ENCODE results near the gene TET2.

TET2 gene

DNA sequence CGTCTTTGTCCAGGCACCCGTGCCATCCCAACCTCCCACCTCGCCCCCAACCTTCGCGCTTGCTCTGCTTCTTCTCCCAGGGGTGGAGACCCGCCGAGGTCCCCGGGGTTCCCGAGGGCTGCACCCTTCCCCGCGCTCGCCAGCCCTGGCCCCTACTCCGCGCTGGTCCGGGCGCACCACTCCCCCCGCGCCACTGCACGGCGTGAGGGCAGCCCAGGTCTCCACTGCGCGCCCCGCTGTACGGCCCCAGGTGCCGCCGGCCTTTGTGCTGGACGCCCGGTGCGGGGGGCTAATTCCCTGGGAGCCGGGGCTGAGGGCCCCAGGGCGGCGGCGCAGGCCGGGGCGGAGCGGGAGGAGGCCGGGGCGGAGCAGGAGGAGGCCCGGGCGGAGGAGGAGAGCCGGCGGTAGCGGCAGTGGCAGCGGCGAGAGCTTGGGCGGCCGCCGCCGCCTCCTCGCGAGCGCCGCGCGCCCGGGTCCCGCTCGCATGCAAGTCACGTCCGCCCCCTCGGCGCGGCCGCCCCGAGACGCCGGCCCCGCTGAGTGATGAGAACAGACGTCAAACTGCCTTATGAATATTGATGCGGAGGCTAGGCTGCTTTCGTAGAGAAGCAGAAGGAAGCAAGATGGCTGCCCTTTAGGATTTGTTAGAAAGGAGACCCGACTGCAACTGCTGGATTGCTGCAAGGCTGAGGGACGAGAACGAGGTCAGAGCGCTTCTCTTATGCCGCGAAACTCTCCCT lies at the start of gene TET2:
TSS of gene TET2 (plus strand) at position 601 of the 740 bp plus-strand sequence. CDS start 87,067 bp downstream, outside the sequence.
- peak; percentile 69 for DNase-seq (ENCODE audit: low spot score)

DNA sequence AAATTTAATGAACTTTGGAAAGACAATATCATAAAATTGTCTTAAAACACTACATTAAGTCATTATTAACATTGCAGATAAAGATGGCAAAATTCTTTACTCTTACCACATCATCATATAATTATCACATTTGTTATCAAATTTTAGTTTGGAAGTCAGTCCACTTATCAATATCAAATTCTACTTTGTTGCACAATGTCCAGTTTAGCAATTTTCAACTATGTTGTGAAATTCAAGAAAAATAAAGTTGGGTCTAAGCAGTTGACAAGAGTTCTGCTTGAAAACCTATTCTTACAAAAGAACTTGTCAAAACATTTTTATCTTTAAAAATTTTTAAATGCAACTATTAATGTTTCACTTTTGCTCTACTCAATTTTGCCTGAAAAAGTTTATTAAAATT lies 44.7 kb upstream of the TET2 start:
- DNase-seq (ENCODE audit: low spot score), result no peak

DNA sequence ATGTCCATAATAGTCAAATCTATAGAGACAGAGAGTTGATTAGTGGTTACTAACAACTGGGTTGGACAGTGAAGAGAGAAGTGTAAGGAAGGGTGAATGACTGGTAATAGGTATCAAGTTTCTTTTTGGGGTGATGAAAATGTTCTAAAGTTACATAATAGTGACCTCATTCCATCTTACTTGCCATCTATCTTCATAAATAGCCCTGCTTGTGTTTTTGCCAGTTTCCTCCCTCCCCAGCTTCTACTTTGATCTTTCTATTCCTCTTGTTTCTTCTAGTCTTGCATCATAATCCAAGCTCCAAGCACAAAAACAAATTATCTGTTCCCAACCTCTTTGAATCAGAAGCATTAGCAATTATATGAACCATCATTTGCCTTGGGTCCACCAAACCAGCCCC lies 40.2 kb upstream of the TET2 start:
- no peak for DNase-seq (ENCODE audit: low spot score)

DNA sequence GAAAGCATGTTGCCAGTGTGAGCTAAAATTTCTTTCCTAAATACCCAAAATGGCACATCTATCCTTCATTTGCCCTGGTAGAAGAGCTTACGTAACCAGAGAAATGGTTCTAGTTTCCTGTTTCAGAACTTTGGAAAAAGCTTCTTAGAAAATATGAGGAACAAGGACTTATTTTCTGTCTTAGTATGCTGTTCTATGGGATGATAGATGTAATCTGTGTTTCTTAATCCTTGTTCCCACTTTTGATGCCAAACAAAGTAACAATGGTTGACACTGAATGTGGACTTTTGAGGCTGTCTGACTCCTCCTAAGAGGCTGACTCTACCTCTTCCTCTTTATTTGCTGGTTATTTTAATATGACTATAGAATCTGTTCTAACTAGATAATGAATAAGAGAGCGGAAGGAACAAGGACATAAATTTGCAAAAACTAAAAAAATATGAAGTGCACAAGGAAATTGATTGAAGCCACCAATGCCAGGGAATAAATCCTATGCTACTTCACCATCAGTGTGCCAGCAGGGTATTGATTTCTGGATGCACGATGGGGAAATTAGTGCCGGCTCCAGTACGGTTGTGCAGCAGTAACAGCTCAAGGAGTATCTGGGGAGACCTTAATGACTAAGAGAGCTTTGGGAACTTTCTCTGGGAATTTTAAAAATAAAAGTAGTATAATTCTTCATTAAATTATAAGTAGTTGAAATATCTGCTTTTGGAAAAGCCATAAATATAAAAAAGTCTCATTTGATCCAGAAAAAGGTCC lies 39.4 kb upstream of the TET2 start:
- DNase-seq (ENCODE audit: low spot score), result no peak

DNA sequence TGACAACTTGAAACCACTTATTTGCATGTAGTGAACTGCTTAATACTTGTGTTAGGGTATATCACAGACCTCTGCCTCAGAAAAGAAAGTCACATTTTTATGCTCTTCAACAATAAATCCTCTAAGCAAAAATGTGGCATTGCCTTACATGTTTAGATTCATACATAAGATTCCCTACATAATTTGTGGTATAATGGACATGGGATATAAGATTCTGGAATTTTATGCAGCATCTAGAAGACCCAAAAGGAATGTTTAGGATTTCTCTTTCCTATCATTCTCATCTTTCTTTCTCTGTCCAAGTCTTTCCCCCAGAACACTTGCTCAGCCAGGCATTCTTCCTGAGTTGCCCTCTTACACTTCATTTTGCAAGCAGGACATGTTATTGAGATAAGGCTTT lies 37.7 kb upstream of the TET2 start:
- no peak for DNase-seq (ENCODE audit: low spot score)

DNA sequence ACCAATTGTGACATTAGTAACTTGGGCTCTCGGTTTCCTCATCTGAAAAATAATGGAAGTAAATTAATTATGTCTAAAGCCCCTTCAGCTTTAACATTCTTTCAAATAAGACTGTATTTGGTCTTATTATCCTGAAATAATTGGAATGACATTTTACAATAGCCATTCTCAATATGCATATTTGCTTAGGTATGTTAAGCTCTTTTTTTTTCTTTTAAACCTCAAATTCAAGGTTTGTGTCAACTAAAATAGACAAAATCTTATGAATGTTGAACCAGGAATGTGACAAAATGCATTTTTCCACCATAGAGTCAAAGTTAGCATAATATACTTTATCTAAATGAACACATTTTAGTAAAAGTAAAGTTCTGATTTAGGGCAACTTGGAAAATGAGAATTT lies 34.4 kb upstream of the TET2 start:
- no peak for DNase-seq (ENCODE audit: low spot score)

DNA sequence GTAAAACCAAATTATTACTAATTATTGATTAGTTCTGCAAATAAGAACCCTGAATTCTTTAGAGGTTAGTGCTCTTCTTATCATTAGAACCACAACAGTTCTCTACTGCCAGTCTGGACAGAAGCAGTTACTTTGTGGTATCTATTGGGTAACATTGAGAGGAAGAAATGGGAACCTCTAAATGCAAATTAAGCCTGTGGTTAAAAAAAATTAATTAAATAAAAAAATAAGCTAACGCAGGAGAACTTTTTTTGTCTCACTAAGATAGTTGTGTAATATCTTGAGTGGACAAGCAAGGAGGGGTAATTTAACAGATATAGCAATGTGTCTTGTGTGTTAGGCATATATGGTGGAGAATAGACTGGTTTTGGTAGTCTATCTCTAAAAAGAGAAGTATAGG lies 32.9 kb upstream of the TET2 start:
- DNase-seq (ENCODE audit: low spot score), result no peak

DNA sequence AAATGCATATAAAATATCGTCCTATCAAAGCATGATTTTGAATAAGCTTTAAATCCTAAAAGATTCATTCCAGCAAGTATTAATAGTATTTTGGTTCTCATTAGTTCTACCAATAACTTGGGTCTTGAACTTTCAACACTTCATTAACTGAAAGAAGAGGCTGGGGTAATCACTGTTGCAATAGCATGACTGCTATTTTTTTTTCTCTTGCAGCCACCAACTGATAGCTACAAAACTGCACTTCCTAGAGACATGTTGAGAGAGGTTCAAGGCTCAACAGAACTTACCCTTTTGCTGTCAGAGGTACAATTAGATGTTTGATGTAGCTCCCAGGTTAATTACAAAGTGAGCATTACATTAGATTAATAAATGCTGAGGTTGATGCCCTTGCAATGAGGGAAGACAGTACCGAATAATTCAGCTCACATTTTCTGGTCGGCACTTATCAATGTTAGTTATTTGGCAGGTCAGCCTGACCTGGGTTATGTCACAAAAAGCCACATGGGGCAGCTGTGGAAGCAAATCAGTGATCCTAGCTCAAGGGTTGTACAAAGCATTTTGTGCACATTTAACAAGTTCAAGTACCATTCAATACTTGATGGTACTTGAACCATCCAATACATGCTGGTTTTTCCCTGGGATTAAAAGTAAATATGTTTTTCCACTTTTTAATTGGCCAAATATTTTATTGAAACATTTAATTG lies 29.9 kb upstream of the TET2 start:
- DNase-seq (ENCODE audit: low spot score), result no peak

DNA sequence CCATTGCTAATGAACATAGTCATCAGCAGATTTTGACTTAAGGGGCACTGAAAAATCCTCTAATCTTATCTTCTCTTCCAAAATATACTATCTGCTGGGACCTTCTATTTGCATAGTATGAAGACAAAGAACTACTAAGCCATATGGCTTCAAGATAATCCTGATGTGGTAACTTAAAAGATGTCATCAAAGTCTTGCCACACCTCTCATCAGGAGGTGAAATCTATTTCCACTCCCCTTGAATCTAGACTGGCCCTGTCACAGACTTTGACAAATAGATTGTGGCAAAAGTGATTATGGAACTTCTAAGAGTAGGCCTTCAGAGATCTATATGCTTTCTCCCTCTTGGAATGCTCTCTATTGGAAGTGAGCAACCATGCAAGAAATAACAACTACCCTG lies 27.3 kb upstream of the TET2 start:
- DNase-seq (ENCODE audit: low spot score), result no peak

DNA sequence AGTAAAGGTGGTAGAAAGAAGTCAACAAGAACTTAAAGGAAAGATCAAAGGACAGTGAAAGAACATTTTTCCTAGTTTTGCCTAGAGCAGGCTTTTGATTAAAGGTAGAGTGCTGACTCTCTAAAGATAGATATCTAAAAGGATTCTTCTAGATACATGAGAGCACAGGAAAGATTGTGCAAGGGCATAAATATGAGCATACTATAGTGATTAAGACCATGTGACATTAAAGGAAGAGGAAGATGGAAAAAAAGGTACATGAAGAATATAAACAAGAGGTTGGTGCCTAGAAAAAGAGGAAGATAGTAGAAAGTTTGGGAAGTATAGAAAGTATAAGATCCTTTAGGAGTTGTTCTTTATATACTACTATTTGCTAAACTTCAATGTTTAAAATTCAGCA lies 26.1 kb upstream of the TET2 start:
- DNase-seq (ENCODE audit: low spot score), result no peak

DNA sequence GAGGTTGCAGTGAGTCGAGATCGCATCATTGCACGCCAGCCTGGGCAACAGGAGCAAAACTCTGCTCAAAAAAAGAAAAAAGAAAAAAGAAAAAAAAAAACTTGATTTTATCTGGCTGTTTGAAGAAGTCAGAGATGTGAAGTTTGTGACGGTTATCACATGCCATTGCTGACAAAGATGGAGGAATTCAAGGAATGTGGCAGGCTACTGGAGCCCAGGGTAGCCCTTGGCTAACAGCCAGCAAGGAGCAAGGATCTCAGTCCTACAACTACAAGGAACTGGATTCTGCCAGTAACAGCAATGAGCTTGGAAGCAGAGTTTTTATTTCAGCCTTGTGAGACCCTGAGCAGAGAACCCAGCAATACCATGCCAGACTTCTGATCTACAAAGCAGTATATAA lies 24.3 kb upstream of the TET2 start:
- DNase-seq (ENCODE audit: low spot score), result no peak

DNA sequence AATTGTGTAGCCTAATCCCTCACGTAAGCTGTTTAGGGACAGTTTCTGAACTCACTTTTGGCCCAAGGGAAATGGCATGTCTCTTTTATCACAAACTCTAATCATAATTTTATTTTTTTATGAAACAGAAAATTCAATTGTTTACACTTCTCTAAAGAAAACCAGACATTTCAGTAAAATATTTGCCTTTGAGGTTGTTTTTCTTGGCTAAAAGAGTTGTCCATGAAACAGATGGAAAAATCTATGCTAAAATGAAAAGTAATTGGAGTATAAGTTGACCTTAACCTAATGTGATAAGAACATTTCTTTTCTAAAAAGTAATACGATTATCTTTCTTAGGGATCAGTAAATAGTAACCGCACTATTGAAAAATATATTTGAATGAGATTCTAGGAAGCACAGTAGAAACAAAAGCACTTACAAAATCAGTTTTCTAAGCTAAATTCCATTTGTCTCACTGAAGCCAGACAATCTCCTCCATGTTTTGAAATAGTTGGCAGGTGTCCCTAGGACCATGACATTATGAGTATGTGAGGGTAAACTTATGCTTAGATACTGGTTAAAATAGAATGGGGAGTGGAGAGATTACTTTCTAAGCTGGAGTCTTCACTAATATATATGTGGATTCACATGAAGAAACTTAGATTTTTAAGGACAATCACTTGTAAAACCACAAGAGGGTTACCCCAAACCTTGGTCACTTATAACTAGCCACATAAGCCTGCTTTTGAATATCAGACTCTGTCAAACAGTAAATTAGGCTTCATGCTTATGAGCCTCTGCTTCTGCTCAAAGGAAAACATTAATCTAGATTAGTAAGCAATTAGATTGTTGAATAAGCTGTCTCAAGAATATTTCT lies 20.1 kb upstream of the TET2 start:
- DNase-seq (ENCODE audit: low spot score), result no peak

DNA sequence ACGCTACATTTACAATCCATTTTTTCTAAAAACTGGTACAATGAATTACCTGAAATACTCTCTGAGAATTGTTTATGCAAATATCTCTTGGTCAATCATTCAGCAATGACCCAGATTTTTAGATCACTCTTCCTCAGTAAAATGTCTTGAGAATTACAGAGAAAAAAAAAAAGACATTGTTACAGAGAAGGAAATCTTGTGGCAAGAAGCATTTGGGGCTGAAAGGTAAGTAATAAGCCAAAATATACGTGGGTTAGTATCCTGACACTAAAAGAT lies 19.6 kb upstream of the TET2 start:
- DNase-seq (ENCODE audit: low spot score), result no peak

DNA sequence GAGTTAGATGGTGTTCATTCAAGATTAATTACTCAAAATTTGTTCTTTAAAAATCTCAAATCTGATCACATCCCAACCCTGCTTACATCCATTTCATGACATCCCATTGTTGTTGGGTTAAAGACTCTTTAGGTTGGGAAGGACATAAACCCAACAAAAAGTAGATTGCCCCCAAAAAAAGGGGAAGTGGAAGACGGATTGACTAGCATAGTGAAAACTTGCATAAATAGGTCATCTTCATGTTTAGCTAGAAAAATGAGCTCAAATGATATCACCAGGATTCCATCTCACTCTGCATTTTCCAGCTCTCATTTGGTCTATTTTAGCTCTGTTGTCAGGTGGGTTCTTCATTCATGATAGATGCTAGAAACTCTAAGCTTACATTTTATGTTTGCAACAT lies 18.5 kb upstream of the TET2 start:
- DNase-seq (ENCODE audit: low spot score), result no peak

DNA sequence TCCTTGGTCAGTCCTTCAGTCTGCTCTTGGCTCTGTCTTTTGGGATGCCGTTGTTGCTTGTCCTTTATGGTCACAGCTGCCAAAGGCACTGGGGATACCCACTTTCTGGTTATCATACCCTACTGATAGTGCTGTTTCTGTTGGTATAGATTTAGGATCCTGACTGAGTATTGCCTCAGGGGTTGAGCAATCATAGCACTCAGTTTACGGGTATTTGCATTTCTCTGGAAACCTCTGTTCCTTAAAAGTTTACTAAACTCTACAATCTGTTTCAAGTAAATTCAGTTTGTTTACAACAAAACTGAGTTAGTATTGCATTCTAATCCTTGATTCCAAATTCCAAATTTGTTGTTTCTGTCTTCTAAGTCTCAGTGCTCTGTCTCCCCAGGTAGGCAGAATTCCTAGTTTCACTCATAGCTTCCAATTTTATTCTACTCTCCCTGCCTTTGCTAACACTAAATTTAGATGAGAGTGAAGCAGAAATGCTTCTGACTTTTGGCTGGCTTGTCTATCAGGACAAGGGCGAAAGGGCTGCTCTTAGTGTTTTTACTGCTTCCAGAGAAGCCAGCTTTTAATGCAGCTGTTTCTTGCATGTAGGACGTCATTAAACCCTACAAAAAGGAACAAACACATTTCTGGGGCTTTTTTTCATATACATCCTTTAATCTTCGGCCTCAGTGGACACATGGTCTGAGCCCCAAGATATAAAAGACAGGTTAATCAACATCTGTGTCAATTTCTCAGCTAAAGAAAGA lies 17.2 kb upstream of the TET2 start:
- DNase-seq (ENCODE audit: low spot score), result no peak

DNA sequence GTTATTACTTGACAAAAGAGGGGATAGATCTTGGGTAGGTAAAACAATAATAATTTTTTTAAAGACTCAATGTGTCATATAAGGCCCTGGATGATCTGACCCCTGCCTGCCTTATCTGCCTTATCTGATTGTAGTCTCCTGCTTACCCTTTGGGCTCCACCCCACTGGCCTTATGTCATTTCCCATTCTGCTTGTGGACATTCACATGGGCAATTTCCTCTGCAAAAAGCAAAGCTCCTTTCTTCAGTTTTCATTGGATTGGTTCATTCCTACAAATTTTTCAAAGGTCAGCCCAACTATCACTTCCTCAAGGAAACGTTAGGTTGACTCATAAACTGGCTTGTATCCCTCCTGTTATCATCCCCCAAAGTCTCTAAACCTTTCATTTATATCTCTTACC lies 15.7 kb upstream of the TET2 start:
- no peak for DNase-seq (ENCODE audit: low spot score)

DNA sequence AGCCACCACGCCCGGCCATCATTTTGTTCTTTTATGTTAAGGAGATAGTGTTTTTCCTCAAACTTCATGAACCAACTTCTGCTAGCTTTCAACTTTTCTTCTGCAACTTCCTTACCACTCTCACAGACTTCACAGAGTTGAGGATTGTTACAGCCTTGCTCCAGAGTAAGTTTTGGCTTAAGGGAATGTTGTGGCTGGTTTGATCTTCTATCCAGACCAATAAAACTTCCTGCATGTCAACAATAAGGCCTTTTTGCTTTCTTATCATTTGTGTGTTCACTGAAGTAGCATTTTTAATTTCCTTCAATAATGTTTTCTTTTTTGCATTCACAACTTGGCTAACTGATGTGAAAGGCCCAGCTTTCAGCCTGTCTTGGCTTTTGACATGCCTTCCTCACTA lies 12.7 kb upstream of the TET2 start:
- DNase-seq (ENCODE audit: low spot score), result no peak

DNA sequence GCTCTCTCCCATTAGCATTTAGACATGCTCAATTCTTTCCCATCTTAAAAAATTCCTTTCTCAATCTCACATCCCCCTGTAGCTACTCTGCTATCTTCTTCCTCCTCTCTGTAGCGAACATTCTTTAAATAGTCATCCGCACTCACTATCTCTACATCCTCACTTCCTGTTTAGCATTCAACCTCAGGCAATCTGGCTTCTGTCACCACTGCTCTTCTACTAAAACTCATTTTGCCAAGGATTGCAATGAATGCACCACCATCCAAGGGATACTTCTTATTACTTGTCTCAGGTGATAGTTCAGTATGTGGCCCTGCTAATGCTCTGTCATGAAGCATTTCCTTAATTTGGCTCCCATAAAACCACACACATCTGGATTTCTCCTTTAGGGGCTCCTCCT lies 10.9 kb upstream of the TET2 start:
- DNase-seq (ENCODE audit: low spot score), result no peak

DNA sequence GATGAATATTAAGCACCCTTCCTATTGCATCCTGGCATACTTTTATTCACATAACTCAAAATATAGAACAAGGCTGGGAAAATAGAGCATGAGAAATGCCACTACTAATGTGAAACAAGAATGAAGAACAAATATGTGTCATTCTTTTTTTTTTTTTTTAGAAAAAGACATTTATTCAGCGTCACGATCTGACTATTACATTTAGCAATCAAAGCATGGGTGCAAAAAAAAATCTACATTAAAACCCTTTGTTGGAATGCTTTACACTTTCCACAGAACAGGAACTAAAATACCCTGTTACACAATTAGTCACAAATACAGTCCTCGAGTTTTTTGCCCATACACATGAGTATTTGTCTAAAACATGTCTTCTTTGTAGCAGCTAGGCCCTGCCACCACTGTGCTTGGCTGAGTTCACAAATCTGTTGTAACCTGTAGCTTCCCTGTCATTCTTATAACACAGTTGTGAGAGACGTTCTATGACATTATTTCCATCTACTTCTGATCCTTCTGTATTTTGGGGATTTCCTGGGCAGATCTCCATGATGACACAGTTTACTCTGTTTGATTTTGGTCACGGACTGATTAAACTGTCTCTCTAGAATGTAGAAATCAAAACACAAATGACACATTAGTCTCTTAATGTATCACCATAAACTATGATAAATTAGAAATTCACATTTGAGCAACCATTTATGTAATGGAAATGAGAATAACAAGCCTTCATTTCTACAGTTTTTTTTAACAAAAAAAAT lies 9.4 kb upstream of the TET2 start:
- DNase-seq (ENCODE audit: low spot score), result no peak

DNA sequence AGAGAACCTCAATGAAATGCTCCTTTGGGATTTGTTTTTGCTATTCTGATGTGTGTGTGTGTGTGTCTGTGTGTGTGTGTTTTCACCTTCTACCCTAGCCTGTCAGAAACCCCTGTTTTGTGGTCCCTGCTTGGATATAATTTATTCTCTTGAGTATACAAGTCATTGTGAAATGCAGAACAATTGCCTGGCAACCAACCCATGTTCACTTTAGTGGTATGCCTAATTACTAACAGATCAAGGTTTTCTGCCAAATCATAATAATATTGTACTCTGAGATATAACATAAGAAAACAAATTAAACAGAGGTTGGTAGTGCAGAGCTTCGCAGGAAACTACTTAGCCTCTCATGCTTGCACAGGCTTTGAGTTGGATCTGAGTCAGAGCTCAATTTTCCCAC lies 7.0 kb upstream of the TET2 start:
- no peak for DNase-seq (ENCODE audit: low spot score)

Data from hepatic stellate cell (primary cell).